GM12891 (cell line): ENCODE results near the gene FAF1.

Experiments
- PAX5 ChIP-seq: IDR thresholded peaks from 2 replicates; pipeline ENCODE4 v1.6.1; 2011; ENCODE audit warnings: low read length, moderate library complexity, mild to moderate bottlenecking; ENCODE audit not compliant: insufficient read depth, severe bottlenecking
- POLR2A ChIP-seq: IDR thresholded peaks from 2 replicates; pipeline ENCODE4 v1.6.1; 2011; ENCODE audit warnings: low read depth, low read length, control low read depth
- POLR2AphosphoS5 ChIP-seq: IDR thresholded peaks from 2 replicates; pipeline ENCODE4 v1.6.1; 2011; ENCODE audit warnings: low read depth, low read length, control low read depth
- POU2F2 ChIP-seq: IDR thresholded peaks from 2 replicates; pipeline ENCODE4 v1.6.1; 2011; ENCODE audit warnings: low read depth, mild to moderate bottlenecking, control low read depth, low read length, moderate library complexity
- SPI1 ChIP-seq: IDR thresholded peaks from 2 replicates; pipeline ENCODE4 v1.6.1; 2011; ENCODE audit warnings: low read depth, low read length, control low read depth
- TAF1 ChIP-seq: IDR thresholded peaks from 2 replicates; pipeline ENCODE4 v1.6.1; 2011; ENCODE audit warnings: low read depth, low read length, control low read depth

DNA sequence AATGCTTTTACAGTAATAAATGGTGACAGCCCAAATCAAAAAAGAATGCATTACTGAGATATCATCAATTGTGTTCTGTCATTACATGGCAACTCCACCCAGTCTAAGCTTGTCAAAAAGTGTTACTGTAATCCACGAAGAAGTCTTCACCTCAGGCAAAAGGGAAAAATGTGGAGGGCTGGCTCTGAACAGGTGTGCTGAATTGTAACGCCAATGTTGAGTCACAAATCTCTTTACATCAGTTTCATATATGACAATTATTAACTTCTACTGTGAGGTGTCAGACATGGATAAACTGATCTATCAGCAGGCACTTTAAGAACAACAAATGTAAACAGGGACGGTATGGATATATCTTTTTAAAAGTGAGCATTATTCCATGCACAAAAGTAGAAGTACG, 438.4 kb downstream of the FAF1 start:
- no peak for TF ChIP-seq POU2F2
- TF ChIP-seq POLR2A = no peak
- no peak for TF ChIP-seq TAF1
- no peak for TF ChIP-seq POLR2AphosphoS5
- no peak for TF ChIP-seq PAX5
- no peak for TF ChIP-seq SPI1
